Epidermal melanocyte (primary cell): ENCODE results near the gene GTF2A1.

Experiments used
- DNase-seq: peaks from one replicate; pipeline ENCODE4 v3.0.0; 2011; ENCODE audit warnings: low spot score; ENCODE audit not compliant: insufficient read length

The GTF2A1 gene

GRCh38 chr14:81141426-81141825 lies 79.3 kb downstream of the GTF2A1 start:
- DNase-seq, result no peak

- DNase-seq, result no peak
Observed at GRCh38 chr14:81138429-81138828, 82.3 kb downstream of the GTF2A1 start.

GRCh38 chr14:81137316-81137715 lies 83.4 kb downstream of the GTF2A1 start:
- DNase-seq, result no peak

- DNase-seq, result no peak
Observed at GRCh38 chr14:81133400-81133799, 87.4 kb downstream of the GTF2A1 start.

GRCh38 chr14:81132468-81132867 lies 88.3 kb downstream of the GTF2A1 start:
- DNase-seq, result no peak

- no peak for DNase-seq
Observed at GRCh38 chr14:81129242-81129641, 91.5 kb downstream of the GTF2A1 start.

GRCh38 chr14:81127785-81128184 lies 93.0 kb downstream of the GTF2A1 start:
- no peak for DNase-seq

GRCh38 chr14:81125536-81125935 lies 95.2 kb downstream of the GTF2A1 start:
- DNase-seq, result no peak
